ENCODE measurements around the gene ROBO2. TPM values are rescaled to one million over a fixed set of nuclear protein-coding genes. Genes with fewer than 3 reads are reported as not detected.

The ROBO2 gene
- total RNA-seq, 1 experiment from 2014 or later = not detected

GRCh38 chr3:77373619-77374018 lies 333.7 kb downstream of the ROBO2 start:
- DNase-seq (ENCODE audit: low read depth, low spot score) (no peak), ATAC-seq (no peak)
- Histone ChIP-seq H3K27ac (ENCODE audit: low read depth, low read length) (no peak overlapping the region), H3K9ac (ENCODE audit: low read length) (no peak overlapping the region), H3K4me2 (ENCODE audit: low read length) (no peak overlapping the region), H3K79me2 (ENCODE audit: insufficient read depth, low read length) (no peaks in the 10 kb centered on the region), H3K9me2 (ENCODE audit: insufficient read depth) (no peaks in the 10 kb centered on the region), H3K4me3 (replicated peaks in 1 of 2; ENCODE audit: low read depth in 1 of 2, low read length in 2 of 2) (no peak overlapping the region), H4K20me1 (ENCODE audit: insufficient read depth) (no peaks in the 10 kb centered on the region), H3K36me3 (ENCODE audit: control insufficient read depth in 1 of 2, insufficient read depth in 2 of 2, low read length in 2 of 2) (no peaks in the 10 kb centered on the region), H3K9me3 (ENCODE audit: control insufficient read depth in 1 of 2, insufficient read depth in 1 of 2, low read depth in 1 of 2, low read length in 2 of 2) (peaks cover 9 to 12% of the 10 kb centered on the region in 2 experiments; a peak in 2 of 4 replicates), H3K4me1 (ENCODE audit: control insufficient read depth in 1 of 2, insufficient read depth in 2 of 2, low read length in 2 of 2) (no peaks in the 10 kb centered on the region), H3K27me3 (ENCODE audit: insufficient read depth, low read length) (no peaks in the 10 kb centered on the region), H2AFZ (ENCODE audit: low read depth, low read length, poor library complexity, severe bottlenecking) (no peak overlapping the region)
- ChIA-PET RAD21 (ENCODE audit: low non-redundant PET in 1 of 2, low total read pairs in 2 of 2, uncharacterized antibody in 2 of 2, unreplicated experiment in 2 of 2) (no interaction called here), POLR2A (no interaction called here), CTCF (no interaction called here)
- BruUV-seq (replicated peaks) = no TSS peak
- TF ChIP-seq POLR2AphosphoS5 (IDR thresholded peaks at IDR 0.05; ENCODE audit: low read depth, low read length) = no peak
- TF ChIP-seq, protein P1, sequence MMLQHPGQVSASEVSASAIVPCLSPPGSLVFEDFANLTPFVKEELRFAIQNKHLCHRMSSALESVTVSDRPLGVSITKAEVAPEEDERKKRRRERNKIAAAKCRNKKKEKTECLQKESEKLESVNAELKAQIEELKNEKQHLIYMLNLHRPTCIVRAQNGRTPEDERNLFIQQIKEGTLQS (IDR thresholded peaks at IDR 0.05) = no peak
- intact Hi-C loops (cut with micrococcal nuclease) = no loop called here

- H3K9ac ChIP-seq (ENCODE audit: low read length) = no peak overlapping the region
- no peaks in the 10 kb centered on the region for H3K27me3 ChIP-seq (ENCODE audit: insufficient read depth, low read length)
- no peaks in the 10 kb centered on the region for H3K9me2 ChIP-seq (ENCODE audit: insufficient read depth)
- BruUV-seq (replicated peaks) = no TSS peak
- H3K4me3 ChIP-seq (replicated peaks in 1 of 2; ENCODE audit: low read depth in 1 of 2, low read length in 2 of 2) = no peak overlapping the region
- H3K27ac ChIP-seq (ENCODE audit: low read depth, low read length) = no peak overlapping the region
- RAD21 ChIA-PET (ENCODE audit: low non-redundant PET in 1 of 2, low total read pairs in 2 of 2, uncharacterized antibody in 2 of 2, unreplicated experiment in 2 of 2) = no interaction called here
- H3K9me3 ChIP-seq (ENCODE audit: control insufficient read depth in 1 of 2, insufficient read depth in 1 of 2, low read depth in 1 of 2, low read length in 2 of 2) = peaks cover 12 to 14% of the 10 kb centered on the region in 2 experiments; a peak in 2 of 4 replicates
- ATAC-seq (no peak), DNase-seq (ENCODE audit: low read depth, low spot score) (no peak)
- no peaks in the 10 kb centered on the region for H4K20me1 ChIP-seq (ENCODE audit: insufficient read depth)
- H2AFZ ChIP-seq (ENCODE audit: low read depth, low read length, poor library complexity, severe bottlenecking) = no peak overlapping the region
- no peaks in the 10 kb centered on the region for H3K36me3 ChIP-seq (ENCODE audit: control insufficient read depth in 1 of 2, insufficient read depth in 2 of 2, low read length in 2 of 2)
- H3K4me2 ChIP-seq (ENCODE audit: low read length) = no peak overlapping the region
- intact Hi-C loops (cut with micrococcal nuclease) = no loop called here
- TF ChIP-seq FOSL1 (IDR thresholded peaks at IDR 0.05; ENCODE audit: low read depth) = no peak
- TF ChIP-seq, protein P1 (IDR thresholded peaks at IDR 0.05) = no peak
- no peak for TF ChIP-seq ZFX (IDR thresholded peaks at IDR 0.05)
- TF ChIP-seq SIN3A (IDR thresholded peaks at IDR 0.05; ENCODE audit: low read depth) = no peak
- no peaks in the 10 kb centered on the region for H3K4me1 ChIP-seq (ENCODE audit: control insufficient read depth in 1 of 2, insufficient read depth in 2 of 2, low read length in 2 of 2)
- CTCF ChIA-PET = no interaction called here
- no peaks in the 10 kb centered on the region for H3K79me2 ChIP-seq (ENCODE audit: insufficient read depth, low read length)
- POLR2A ChIA-PET = no interaction called here
Measured at GRCh38 chr3:77376511-77376910, 336.6 kb downstream of the ROBO2 start.

All from HCT116 (cell line).